SIG-M5 treated with dmso at 0.1 percent for 504 hours (cell line): ENCODE measurements around the gene SPCS1.
"Not testable (repeated sequence)": the region's sequence is repeated elsewhere in the genome, so short reads cannot be mapped to it uniquely, and the experiment has no call there.

Source experiments
- DNase-seq: peaks from one replicate; lab custom pipeline; 2025; ENCODE audit not compliant: unreplicated experiment; lab: John Stamatoyannopoulos, UW

Gene SPCS1

GRCh38 chr3:52728753-52729152 lies 22.8 kb downstream of the SPCS1 start:
- not testable (repeated sequence) for DNase-seq

GRCh38 chr3:52730681-52731080 lies 24.8 kb downstream of the SPCS1 start:
- peak; percentile 69 for DNase-seq

GRCh38 chr3:52731590-52731989 lies 25.7 kb downstream of the SPCS1 start:
- DNase-seq: no peak

- no peak for DNase-seq
Measured at GRCh38 chr3:52733256-52733891, 27.5 kb downstream of the SPCS1 start.

- no peak for DNase-seq
Measured at GRCh38 chr3:52739730-52740129, 33.8 kb downstream of the SPCS1 start.

- no peak for DNase-seq
Measured at GRCh38 chr3:52742418-52743041, 36.6 kb downstream of the SPCS1 start.

- no peak for DNase-seq
Measured at GRCh38 chr3:52743152-52743551, 37.2 kb downstream of the SPCS1 start.

- DNase-seq: no peak
Measured at GRCh38 chr3:52743721-52744120, 37.8 kb downstream of the SPCS1 start.

GRCh38 chr3:52752045-52752660 lies 46.2 kb downstream of the SPCS1 start:
- peak; percentile 51 for DNase-seq

GRCh38 chr3:52754373-52754772 lies 48.5 kb downstream of the SPCS1 start:
- no peak for DNase-seq

GRCh38 chr3:52756141-52756540 lies 50.2 kb downstream of the SPCS1 start:
- DNase-seq: no peak
